K562 (cell line): ENCODE results near the gene FBXL3. TPM values are rescaled to one million over a fixed set of nuclear protein-coding genes. Genes with fewer than 3 reads are reported as not detected.

ENCODE experiments used
- ATAC-seq: fragments of 200-7000 bp; cut with Tn5 transposase; 3 replicates; pipeline ENCODE4 v1.9.1; 2020; ENCODE audit warnings: moderate library complexity
- BruUV-seq: library from RNA; stranded (reverse); fragments of 400-500 nt; replicated peaks from 2 replicates; lab custom pipeline; 2021; lab: Mats Ljungman, UMichigan
- CTCF ChIA-PET: fragments of 300-600 bp; formaldehyde crosslinking; extraction: SDS; loops from one replicate; lab custom pipeline; 2021; ENCODE audit warnings: low intra/inter-chr PET ratio; lab: Yijun Ruan, JAX
- POLR2A ChIA-PET: fragments of 300-600, 350-650 bp; sonication (Branson Sonifier 250); formaldehyde crosslinking; extraction: SDS; loops from one replicate; lab custom pipeline; 2021; ENCODE audit warnings: antibody characterized with exemption, inconsistent platforms; lab: Yijun Ruan, JAX
- DNase-seq, 4 experiments: peaks; one replicate each; pipeline versions ENCODE4 v3.0.0 to v3.0.0-alpha.2; 2011 to 2018; ENCODE audit warnings: low spot score in 3 of 4, mixed read lengths in 3 of 4; ENCODE audit errors: extremely low read depth in 1 of 4
- FAIRE-seq: peaks from 2 replicates; lab custom pipeline; 2011; peaks lifted over from hg19 to GRCh38; lab: Jason Lieb, UNC
- H2AFZ ChIP-seq: 2 replicates; pipeline ENCODE4 v1.6.0; 2011; ENCODE audit warnings: low read depth, low read length, control low read depth, inconsistent platforms
- H3K27ac ChIP-seq: fragments of 200-600 bp; 3 replicates; pipeline ENCODE4 v1.8.0; 2011; ENCODE audit warnings: low read depth, mild to moderate bottlenecking, control low read depth, inconsistent platforms, low read length, moderate library complexity, mixed read lengths; ENCODE audit errors: extremely low read depth
- H3K27me3 ChIP-seq, 2 experiments: fragments of 300-600 bp in 1 of 2; 2 replicates in 1 of 2; 3 replicates in 1 of 2; pipeline versions ENCODE4 v1.6.0 to v1.8.0; 2011; ENCODE audit warnings: inconsistent platforms in 2 of 2, low read length in 2 of 2, mild to moderate bottlenecking in 1 of 2, mixed read lengths in 1 of 2, moderate library complexity in 1 of 2; ENCODE audit not compliant: control insufficient read depth in 2 of 2, insufficient read depth in 2 of 2
- H3K36me3 ChIP-seq: fragments of 300-600 bp; 3 replicates; pipeline ENCODE4 v1.8.0; 2011; ENCODE audit warnings: mild to moderate bottlenecking, low read length, inconsistent platforms; ENCODE audit not compliant: control insufficient read depth, insufficient read depth
- H3K4me1 ChIP-seq, 2 experiments: fragments of 200-600 bp in 1 of 2; replicated peaks in 1 of 2; 2 replicates in 1 of 2; 3 replicates in 1 of 2; pipeline versions ENCODE4 v1.5.1 to v1.8.0; 2011; ENCODE audit warnings: inconsistent platforms in 2 of 2, low read length in 2 of 2, mild to moderate bottlenecking in 1 of 2, mixed read lengths in 1 of 2, moderate library complexity in 1 of 2; ENCODE audit not compliant: control insufficient read depth in 2 of 2, insufficient read depth in 2 of 2
- H3K4me2 ChIP-seq: 2 replicates; pipeline ENCODE4 v1.6.1; 2011; ENCODE audit warnings: low read length, control low read depth, inconsistent platforms, mixed read lengths; ENCODE audit not compliant: insufficient read depth
- H3K4me3 ChIP-seq: fragments of 200-600 bp; sonication (generic), shearing (Covaris generic); 2 replicates; pipeline ENCODE4 v1.5.1; 2016; ENCODE audit warnings: control low read depth, inconsistent platforms
- H3K79me2 ChIP-seq: fragments of 200-600 bp; 3 replicates; pipeline ENCODE4 v1.8.0; 2011; ENCODE audit warnings: low read length, inconsistent platforms; ENCODE audit not compliant: control insufficient read depth, insufficient read depth
- H3K9ac ChIP-seq, 2 experiments: 2 replicates each; pipeline versions ENCODE4 v1.6.0 to v1.6.1; 2011; ENCODE audit warnings: low read depth in 2 of 2, low read length in 2 of 2, control low read depth in 1 of 2, inconsistent platforms in 1 of 2, mild to moderate bottlenecking in 1 of 2, mixed read lengths in 1 of 2; ENCODE audit not compliant: insufficient read depth in 1 of 2
- H3K9me1 ChIP-seq: one replicate; pipeline ENCODE4 v1.6.0; 2011; ENCODE audit warnings: inconsistent platforms, mild to moderate bottlenecking, low read length, moderate library complexity; ENCODE audit not compliant: control insufficient read depth, insufficient read depth
- H3K9me3 ChIP-seq: replicated peaks from 2 replicates; pipeline ENCODE4 v1.5.1; 2011; ENCODE audit warnings: low read depth, low read length, inconsistent platforms; ENCODE audit not compliant: control insufficient read depth, insufficient read depth
- H4K20me1 ChIP-seq: replicated peaks from 2 replicates; pipeline ENCODE4 v1.6.1; 2011; ENCODE audit warnings: low read length, inconsistent platforms, mixed read lengths; ENCODE audit not compliant: control insufficient read depth, insufficient read depth
- CBFA2T3 ChIP-seq: fragments of 450-650 bp; IDR thresholded peaks from 2 replicates; pipeline ENCODE4 v1.6.1; 2017
- GATAD2B ChIP-seq: fragments of 450-650 bp; IDR thresholded peaks from 2 replicates; pipeline ENCODE4 v1.6.1; 2017; ENCODE audit warnings: mild to moderate bottlenecking, borderline replicate concordance
- HNRNPL ChIP-seq: fragments of 200-400 bp; formaldehyde crosslinking; IDR thresholded peaks from 2 replicates; pipeline ENCODE4 v1.6.1; 2017; ENCODE audit warnings: low read depth, mild to moderate bottlenecking, low read length
- PHTF2 ChIP-seq: fragments of 250-450 bp; sonication (Bioruptor Pico); IDR thresholded peaks from 2 replicates; pipeline ENCODE4 v1.5.0; 2021; ENCODE audit warnings: mild to moderate bottlenecking
- RUNX1 ChIP-seq: sonication (generic); IDR thresholded peaks from 2 replicates; pipeline ENCODE4 v1.6.1; 2016; ENCODE audit warnings: antibody characterized with exemption, low read depth
- TBL1XR1 ChIP-seq, 2 experiments: IDR thresholded peaks; 2 replicates each; pipeline ENCODE4 v1.6.1; 2012; ENCODE audit warnings: improper control_type of control experiment in 2 of 2, low read length in 2 of 2, mild to moderate bottlenecking in 1 of 2
- ZNF830 ChIP-seq: fragments of 250-450 bp; sonication (Bioruptor Pico); IDR thresholded peaks from 2 replicates; pipeline ENCODE4 v1.5.0; 2021; ENCODE audit warnings: mild to moderate bottlenecking
- WGBS: fragments of 100-300 bp; shearing (Covaris generic); methylation state at CpG from one replicate; pipeline ENCODE4 v1.1.6; 2016; ENCODE audit warnings: low coverage, mixed read lengths; ENCODE audit not compliant: insufficient coverage; ENCODE audit errors: missing lambda C conversion rate; 5-methylcytosine and 5-hydroxymethylcytosine counted together
- in situ Hi-C: fragments of 300-500 bp; cut with MboI; formaldehyde crosslinking; loops from 4 replicates; pipeline ENCODE4 v1.15.0; 2018; ENCODE audit warnings: inconsistent platforms, mixed read lengths
- intact Hi-C: fragments of 100-400 bp; cut with micrococcal nuclease; formaldehyde crosslinking; loops from 2 replicates; pipeline ENCODE4 v1.14.2; 2022
- polyA plus RNA-seq, 8 experiments: library from polyadenylated mRNA; depleted of rRNA in 4 of 8; stranded (reverse) in 5 of 8; unstranded in 3 of 8; fragments of >200 nt; fragmentation: Nextera tagmentation in 2 of 8; fragmentation: Illumina TruSeq in 1 of 8; extraction: Ambion mirVana in 2 of 8; extraction: Trizol in 1 of 8; gene quantifications; 2 replicates each; pipeline versions ENCODE4 v1.2.1 to v1.2.3, GENCODE V29; 2011 to 2014; ENCODE audit warnings: inconsistent platforms in 1 of 8, missing spikeins in 1 of 8
- total RNA-seq, 7 experiments: library from RNA; depleted of rRNA in 6 of 7; stranded (reverse); fragments of >200 nt in 6 of 7; fragmentation: Illumina TruSeq in 2 of 7; extraction: Trizol in 2 of 7; gene quantifications; 2 replicates each; pipeline versions ENCODE4 v1.2.1 to v1.2.3, GENCODE V29; 2011 to 2021; ENCODE audit warnings: low replicate concordance in 1 of 7
- TF ChIP-seq, protein P1 (sequence below): sonication (generic); formaldehyde crosslinking; IDR thresholded peaks from 2 replicates; pipeline ENCODE4 v1.8.0; 2022; ENCODE audit warnings: missing genetic modification reagents, mild to moderate bottlenecking, moderate library complexity, borderline replicate concordance

The FBXL3 gene
- total and polyA plus RNA-seq, 9 of the 15 experiments (the other 6 are each of a cell fraction or from before 2014, with no cell fraction given), result 3.8 to 16.4 (median 12.6) TPM

DNA sequence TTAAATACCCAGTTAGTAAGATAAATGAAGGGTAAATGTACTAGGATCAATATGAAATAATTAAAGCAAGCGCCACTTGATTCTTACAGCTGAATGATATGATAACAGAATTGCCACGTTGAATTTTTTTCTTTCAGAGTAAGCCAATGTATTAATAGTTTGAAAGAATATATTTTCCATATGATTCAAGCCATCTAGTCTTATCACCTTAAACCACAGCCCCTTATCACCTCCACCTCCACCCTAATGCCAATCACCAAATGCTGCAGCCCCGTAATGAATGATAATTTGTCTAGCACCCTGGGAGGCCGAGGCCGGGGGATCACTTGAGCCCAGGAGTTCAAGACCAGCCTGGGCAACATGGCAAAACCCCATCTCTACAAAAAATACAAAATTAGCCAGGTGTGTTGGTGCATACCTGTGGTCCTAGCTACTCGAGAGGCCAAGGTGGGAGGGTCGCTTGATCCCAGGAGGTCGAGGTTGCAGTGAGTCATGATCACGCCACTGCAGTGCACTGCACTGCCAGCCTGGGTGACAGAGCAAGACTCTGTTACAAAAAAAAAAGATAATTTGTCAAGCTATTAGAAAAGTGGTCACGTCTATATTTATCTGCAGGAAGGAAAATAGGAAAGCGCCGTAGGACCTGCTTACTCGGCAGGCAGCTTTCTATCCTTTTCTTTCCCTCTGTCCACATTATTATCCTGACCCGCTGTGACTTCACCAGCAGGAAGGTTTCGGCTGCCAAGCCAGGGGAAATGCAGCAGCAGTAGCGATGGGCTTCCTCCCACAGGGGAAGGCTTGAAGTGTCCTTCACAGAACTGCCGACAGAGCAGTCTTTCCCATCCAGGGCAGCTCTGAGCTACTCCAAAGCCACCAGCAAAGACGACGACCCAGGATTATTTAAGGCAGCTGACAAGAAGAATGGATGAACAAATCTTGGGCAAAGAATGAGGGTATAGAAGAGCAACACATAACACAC lies 54.8 kb downstream of the FBXL3 start:
- no peak overlapping the region for H3K27ac ChIP-seq
- H2AFZ ChIP-seq, result no peak overlapping the region
- CTCF ChIA-PET, result no interaction called here
- H3K9ac ChIP-seq, result no peak overlapping the region
- ATAC-seq (peak; percentile 49; the same call in 2 of the 3 replicates), DNase-seq (no peak), FAIRE-seq (no peak)
- TF ChIP-seq GATAD2B (no peak), CBFA2T3 (peak; percentile 17; the same call in 1 of the 2 replicates)
- H3K9me1 ChIP-seq, result no peaks in the 10 kb centered on the region
- no peaks in the 10 kb centered on the region for H3K4me1 ChIP-seq
- intact Hi-C loops, result no loop called here
- no peak overlapping the region for H3K4me3 ChIP-seq
- in situ Hi-C loops, result no loop called here
- no peaks in the 10 kb centered on the region for H4K20me1 ChIP-seq
- no TSS peak for BruUV-seq
- no peaks in the 10 kb centered on the region for H3K36me3 ChIP-seq
- peaks cover 0 to 20% of the 10 kb centered on the region in 2 experiments; a peak in 2 of 5 replicates for H3K27me3 ChIP-seq
- POLR2A ChIA-PET, result interaction anchor here (0.7 kb wide), 1 partner anchor 32 kb away, joined by 5 read pairs; no protein-coding TSS in a partner anchor
- no peaks in the 10 kb centered on the region for H3K9me3 ChIP-seq
- no peaks in the 10 kb centered on the region for H3K79me2 ChIP-seq
- 5% methylated on average over 18 of the region's 19 CpGs for WGBS
- no peak overlapping the region for H3K4me2 ChIP-seq

DNA sequence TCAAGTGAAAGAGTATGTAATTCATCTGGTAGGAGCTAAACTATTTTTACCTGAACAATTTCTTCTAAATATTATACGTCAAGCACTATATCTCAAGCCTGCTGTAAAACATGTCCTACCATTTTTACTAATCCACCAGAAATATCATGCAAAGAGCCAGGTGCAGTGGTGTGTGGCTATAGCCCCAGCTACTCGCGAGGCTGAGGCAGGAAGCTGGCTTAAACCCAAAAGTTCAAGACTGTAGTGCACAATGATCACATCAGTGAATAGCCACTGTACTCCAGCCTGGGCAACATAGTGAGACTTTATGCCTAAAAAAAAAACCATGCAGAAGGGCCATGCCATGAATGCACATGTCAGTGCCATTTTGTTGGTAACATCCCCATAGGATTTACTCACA lies 55.7 kb downstream of the FBXL3 start:
- H3K4me1 ChIP-seq, result no peaks in the 10 kb centered on the region
- no TSS peak for BruUV-seq
- in situ Hi-C loops, result no loop called here

More for the DNA sequence above, 55.7 kb downstream of the FBXL3 start:
- CTCF ChIA-PET, result no interaction called here
- Histone ChIP-seq H3K9ac (no peak overlapping the region), H3K27me3 (peaks cover 0 to 14% of the 10 kb centered on the region in 2 experiments; a peak in 2 of 5 replicates), H3K9me3 (no peaks in the 10 kb centered on the region), H3K27ac (no peak overlapping the region), H4K20me1 (no peaks in the 10 kb centered on the region), H3K36me3 (no peaks in the 10 kb centered on the region), H3K4me3 (no peak overlapping the region), H3K79me2 (no peaks in the 10 kb centered on the region), H2AFZ (no peak overlapping the region), H3K4me2 (no peak overlapping the region), H3K9me1 (no peaks in the 10 kb centered on the region)
- intact Hi-C loops, result no loop called here
- no peak for FAIRE-seq
- TF ChIP-seq RUNX1 (no peak), PHTF2 (CRISPR knock-in tag) (no peak), TBL1XR1 (IDR thresholded peaks at IDR 0.05; ENCODE audit: low read length in 2 of 2) (no peak), ZNF830 (CRISPR knock-in tag) (no peak), HNRNPL (no peak)
- TF ChIP-seq, protein P1, sequence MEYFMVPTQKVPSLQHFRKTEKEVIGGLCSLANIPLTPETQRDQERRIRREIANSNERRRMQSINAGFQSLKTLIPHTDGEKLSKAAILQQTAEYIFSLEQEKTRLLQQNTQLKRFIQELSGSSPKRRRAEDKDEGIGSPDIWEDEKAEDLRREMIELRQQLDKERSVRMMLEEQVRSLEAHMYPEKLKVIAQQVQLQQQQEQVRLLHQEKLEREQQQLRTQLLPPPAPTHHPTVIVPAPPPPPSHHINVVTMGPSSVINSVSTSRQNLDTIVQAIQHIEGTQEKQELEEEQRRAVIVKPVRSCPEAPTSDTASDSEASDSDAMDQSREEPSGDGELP (CRISPR knock-in tag), result no peak
- 0% methylated on average over 1 of the region's 3 CpGs for WGBS
- no peak for DNase-seq
- POLR2A ChIA-PET, result no interaction called here
- ATAC-seq, result no peak
